Measurements from ENCODE around the gene LIAS. TPM values are rescaled to one million over a fixed set of nuclear protein-coding genes. Genes with fewer than 3 reads are reported as not detected.

The LIAS gene
- total RNA-seq, 1 donor from 2014 or later, result 35.0 TPM

DNA sequence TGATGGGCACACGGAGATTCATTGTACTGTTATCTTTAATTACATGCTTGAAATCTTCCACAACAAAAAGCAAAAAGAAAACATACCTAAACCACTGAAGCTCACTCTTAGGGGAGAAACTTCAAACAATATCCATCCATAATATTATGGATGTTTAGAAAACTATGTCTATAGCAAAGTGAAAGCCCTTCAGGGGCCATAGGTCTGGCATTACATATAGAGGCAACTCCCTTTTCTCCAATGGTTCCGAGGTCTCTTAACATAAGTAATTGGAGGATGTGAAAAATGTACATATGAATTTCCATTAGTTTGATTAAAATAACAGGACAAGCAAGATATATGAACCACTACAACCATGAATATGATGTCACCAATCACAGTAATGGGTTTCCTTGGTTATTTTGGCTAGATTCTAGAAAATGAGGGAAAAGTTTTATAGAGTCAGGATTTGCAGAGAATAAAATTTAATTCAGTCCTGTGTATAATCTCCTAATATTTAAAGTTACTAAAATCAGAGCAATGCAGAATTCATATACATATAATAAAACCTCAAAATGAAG, 57.6 kb downstream of the LIAS start:
- Histone ChIP-seq H3K4me1 (no peaks in the 10 kb centered on the region), H3K27me3 (ENCODE audit: low read depth) (no peaks in the 10 kb centered on the region), H3K36me3 (peaks cover 59% of the 10 kb centered on the region), H3K9me3 (replicated peaks) (no peaks in the 10 kb centered on the region), H3K4me3 (no peak overlapping the region), H3K27ac (replicated peaks) (no peak overlapping the region)
- no peak for TF ChIP-seq CTCF (IDR thresholded peaks at IDR 0.05; ENCODE audit: borderline replicate concordance)
- DNase-seq, result no peak
- intact Hi-C loops (cut with micrococcal nuclease), result no loop called here

GRCh38 chr4:39518484-39518883, 59.6 kb downstream of the LIAS start:
- Histone ChIP-seq H3K27me3 (ENCODE audit: low read depth) (no peaks in the 10 kb centered on the region), H3K4me1 (no peaks in the 10 kb centered on the region), H3K4me3 (no peak overlapping the region), H3K27ac (replicated peaks) (no peak overlapping the region), H3K36me3 (peaks cover 41% of the 10 kb centered on the region), H3K9me3 (replicated peaks) (no peaks in the 10 kb centered on the region)
- no peak for TF ChIP-seq CTCF (IDR thresholded peaks at IDR 0.05; ENCODE audit: borderline replicate concordance)
- intact Hi-C loops (cut with micrococcal nuclease), result no loop called here
- no peak for DNase-seq

- Histone ChIP-seq H3K27ac (replicated peaks) (no peak overlapping the region), H3K4me3 (no peak overlapping the region), H3K36me3 (peaks cover 25% of the 10 kb centered on the region), H3K9me3 (replicated peaks) (no peaks in the 10 kb centered on the region), H3K27me3 (ENCODE audit: low read depth) (no peaks in the 10 kb centered on the region), H3K4me1 (peaks cover 9% of the 10 kb centered on the region)
- intact Hi-C loops (cut with micrococcal nuclease), result no loop called here
- no peak for TF ChIP-seq CTCF (IDR thresholded peaks at IDR 0.05; ENCODE audit: borderline replicate concordance)
- no peak for DNase-seq
Observed at GRCh38 chr4:39521253-39521919, 62.5 kb downstream of the LIAS start.

DNA sequence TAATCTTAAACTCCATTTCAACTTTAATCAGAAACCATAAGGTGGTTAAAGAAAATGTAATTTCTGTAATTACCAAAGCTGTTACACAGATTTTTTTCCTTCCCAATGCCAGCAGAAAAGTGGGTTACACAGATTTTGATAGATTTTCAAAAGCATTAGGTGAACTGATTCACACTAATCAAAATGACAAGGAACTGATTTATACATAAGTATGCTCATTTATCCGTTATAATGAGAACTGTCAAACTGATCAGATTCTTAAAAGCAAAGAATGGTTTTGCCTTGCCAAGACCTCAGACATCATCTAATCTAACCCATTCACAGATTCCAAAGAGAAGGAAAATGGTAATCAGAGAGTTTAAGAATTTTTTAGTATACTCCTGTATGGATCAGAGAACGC, 63.2 kb downstream of the LIAS start:
- Histone ChIP-seq H3K27ac (replicated peaks) (no peak overlapping the region), H3K4me1 (peaks cover 16% of the 10 kb centered on the region), H3K4me3 (no peak overlapping the region), H3K27me3 (ENCODE audit: low read depth) (no peaks in the 10 kb centered on the region), H3K36me3 (peaks cover 24% of the 10 kb centered on the region), H3K9me3 (replicated peaks) (no peaks in the 10 kb centered on the region)
- no peak for TF ChIP-seq CTCF (IDR thresholded peaks at IDR 0.05; ENCODE audit: borderline replicate concordance)
- no peak for DNase-seq
- intact Hi-C loops (cut with micrococcal nuclease), result no loop called here

DNA sequence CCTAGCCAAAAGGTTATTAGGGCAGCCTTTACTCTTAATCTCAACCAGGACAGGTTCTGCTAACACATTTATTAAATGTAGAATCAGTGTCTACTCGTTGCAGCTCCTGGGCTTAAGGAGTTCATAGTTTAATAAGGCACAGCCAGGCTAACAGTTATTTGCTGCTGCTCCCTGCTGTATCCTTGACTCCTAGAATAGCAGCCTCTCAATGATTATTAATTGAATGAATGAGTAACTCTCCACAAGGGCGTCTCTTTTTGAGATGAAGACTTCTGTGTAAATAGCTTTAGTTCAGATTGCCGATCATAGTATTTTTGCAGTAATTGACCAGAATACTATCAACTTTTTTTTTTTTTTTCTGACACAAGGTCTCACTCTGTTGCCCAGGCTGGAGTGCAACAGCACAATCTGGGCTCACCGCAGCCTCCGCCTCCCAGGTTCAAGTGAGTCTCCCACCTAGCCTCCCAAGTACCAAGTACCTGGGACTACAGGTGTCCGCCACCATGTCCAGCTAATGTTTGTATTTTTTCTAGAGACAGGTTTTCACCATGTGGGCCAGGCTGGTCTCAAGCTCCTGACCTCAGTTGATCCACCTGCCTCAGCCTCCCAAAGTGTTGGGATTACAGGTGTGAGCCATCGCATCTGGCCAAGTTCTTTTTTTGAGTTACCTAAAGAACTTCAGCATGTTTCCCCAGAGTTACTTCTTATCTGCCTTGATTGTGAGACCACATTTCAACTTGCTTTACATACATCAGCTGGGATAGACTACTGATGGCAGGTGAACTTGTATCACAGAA, 65.5 kb downstream of the LIAS start:
- Histone ChIP-seq H3K36me3 (peaks cover 9% of the 10 kb centered on the region), H3K27me3 (ENCODE audit: low read depth) (no peaks in the 10 kb centered on the region), H3K27ac (replicated peaks) (no peak overlapping the region), H3K4me3 (no peak overlapping the region), H3K4me1 (peaks cover 36% of the 10 kb centered on the region), H3K9me3 (replicated peaks) (no peaks in the 10 kb centered on the region)
- no peak for TF ChIP-seq CTCF (IDR thresholded peaks at IDR 0.05; ENCODE audit: borderline replicate concordance)
- intact Hi-C loops (cut with micrococcal nuclease), result no loop called here
- DNase-seq, result no peak

All from left ventricle myocardium inferior (tissue), 1 donor.